Measurements from ENCODE around the gene RNH1.
A peak's percentile ranks its signal among the peaks of the same experiment; 100 is the strongest.

The RNH1 gene

DNA sequence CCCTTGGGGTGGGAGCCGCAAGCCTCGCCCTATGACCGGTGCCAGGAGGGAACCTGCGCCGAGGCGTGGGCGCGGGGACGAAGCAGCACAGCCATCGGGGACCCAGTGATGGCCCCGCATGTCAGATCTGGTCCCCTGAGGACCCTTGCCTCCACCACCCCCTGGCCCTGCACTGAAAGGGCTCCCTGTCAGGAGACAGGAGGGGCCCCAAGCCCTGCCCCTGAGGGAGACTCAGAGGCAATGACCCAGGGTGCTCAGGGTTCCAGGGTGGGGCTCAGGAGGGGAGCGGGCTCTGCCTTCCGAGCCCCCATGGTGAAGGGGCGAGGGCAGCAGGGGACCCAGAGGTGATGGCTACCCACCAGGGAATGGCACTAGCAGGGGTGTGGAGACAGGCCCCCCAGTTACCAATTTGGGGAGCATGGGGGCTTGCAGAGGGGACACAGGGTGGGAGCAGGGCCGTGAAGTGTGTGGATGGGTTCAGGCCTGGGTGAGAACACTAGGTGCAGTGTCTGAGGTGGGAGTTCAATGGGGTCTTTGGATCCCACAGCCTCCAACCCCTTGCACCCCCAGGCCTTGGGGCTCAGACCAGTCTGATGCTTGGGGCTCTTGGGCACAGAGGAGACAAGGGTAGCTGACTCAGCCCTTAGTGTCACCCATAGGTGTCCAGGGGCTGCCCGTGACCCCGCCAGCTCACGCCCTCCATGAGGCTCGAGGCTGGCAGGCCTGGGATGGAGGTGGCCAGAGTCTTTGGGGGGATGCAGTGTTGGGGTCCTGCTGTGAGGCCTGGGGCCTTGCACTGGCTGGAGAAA lies 30.8 kb upstream of the RNH1 start:
- no peak for DNase-seq (ENCODE audit: low read depth)

DNA sequence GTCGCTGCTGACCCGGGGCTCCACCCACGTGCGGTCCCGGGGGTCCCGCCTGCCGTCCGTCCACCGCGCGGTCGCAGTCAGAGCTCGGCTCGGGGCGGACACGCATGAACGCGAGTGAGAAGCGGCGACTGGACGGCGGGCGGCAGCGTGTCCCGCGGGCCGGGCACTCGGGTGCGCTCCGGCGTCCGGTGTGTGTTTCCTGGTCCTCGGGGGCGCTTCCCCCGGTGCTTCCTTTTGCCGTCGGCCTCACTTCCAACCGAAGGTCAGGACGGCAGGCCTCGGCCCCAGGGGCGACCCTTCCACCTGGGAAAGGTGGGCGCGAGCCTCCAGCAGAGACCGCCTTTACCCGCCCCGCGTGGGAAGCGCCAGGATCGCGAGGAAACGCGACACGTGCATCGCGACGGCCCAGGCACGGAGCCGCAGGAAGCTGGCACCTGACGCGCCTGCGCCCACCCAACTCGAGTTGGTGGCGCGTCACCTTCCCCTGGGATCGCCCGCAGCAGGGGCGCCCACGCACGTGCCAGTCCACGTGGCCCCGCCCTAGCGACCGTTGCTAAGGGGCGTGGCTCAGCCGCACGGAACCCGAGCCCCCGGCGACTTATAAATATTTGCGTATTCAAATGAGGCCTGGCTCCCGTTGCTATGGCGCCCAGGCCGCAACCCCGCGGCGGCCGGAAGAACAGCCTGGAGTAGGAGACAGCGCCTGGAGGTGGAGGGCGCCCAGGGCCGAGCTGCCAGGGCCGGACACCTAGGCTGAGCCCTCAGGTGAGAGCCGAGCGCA lies 30.0 kb upstream of the RNH1 start, which contains the start of gene LRRC56:
Gene LRRC56 (plus strand): TSS at position 687 of the 781 bp plus-strand sequence. CDS start 3,158 bp downstream, outside the sequence.
- peak; percentile 88 for DNase-seq (ENCODE audit: low read depth)

DNA sequence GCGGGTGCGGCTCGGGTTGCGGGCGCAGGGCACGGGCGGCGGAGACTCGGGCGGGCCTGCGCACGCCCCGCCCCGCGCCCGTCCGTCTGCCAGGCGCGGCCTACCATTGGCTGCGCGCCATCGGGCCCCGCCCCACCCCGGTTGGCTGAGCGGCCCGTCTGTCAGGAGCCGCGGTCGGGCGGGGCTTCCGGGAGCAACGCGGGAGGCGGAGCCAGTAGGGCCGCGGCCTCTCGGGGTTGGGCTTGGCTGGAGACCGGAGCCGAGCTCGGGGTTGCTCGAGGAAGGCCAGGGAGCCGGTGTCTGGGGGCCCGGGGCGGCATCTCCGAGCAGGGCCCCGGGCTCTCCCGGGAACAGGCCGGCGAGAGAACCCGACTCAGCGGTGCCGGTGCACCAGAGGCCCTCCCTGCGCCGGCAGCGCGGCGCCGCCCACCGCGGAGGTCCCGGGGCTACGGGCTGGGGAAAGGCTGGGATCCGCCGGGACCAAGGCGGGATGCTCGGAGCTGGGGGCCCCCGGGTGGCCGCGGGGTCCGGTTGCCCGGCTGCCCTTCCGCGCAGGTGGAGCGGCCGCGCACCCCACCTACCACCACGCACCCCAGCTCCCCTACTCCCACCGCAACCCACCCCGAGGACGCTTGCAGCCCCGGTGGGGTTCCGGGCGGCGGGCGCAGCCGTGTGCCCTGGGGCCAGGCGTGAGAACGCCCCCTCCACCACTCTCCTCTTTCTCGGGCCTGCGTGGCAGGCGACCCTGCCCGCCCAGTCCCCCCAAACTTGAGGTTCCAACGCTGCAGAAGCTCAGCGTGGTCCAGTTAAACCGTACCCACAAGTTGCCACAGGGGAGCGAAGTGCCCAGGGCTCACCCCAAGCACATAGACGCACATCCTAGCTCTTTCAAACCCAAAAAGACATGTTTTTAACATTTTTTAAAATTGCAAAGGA lies 28.7 kb upstream of the RNH1 start, which contains the start of gene HRAS:
Gene HRAS (minus strand): TSS at position 58 of the 936 bp plus-strand sequence.
- peak; percentile 93 for DNase-seq (ENCODE audit: low read depth)

DNA sequence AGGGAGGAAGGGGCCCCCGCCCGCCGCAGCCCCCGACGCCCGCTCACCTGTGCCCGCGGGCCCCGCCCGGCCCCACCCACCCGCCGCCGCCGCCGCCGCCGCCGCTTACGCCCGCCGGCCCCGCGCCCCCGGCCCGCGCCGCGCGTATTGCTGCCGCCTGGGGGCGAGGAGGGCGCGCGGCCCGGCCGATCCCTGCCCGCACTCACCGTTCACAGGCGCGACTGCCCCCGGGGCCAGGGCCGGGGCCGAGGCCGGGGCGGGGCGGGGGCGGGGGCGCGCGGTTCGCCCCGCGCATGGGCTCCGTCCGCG lies 28.1 kb upstream of the RNH1 start:
- DNase-seq (ENCODE audit: low read depth): no peak

DNA sequence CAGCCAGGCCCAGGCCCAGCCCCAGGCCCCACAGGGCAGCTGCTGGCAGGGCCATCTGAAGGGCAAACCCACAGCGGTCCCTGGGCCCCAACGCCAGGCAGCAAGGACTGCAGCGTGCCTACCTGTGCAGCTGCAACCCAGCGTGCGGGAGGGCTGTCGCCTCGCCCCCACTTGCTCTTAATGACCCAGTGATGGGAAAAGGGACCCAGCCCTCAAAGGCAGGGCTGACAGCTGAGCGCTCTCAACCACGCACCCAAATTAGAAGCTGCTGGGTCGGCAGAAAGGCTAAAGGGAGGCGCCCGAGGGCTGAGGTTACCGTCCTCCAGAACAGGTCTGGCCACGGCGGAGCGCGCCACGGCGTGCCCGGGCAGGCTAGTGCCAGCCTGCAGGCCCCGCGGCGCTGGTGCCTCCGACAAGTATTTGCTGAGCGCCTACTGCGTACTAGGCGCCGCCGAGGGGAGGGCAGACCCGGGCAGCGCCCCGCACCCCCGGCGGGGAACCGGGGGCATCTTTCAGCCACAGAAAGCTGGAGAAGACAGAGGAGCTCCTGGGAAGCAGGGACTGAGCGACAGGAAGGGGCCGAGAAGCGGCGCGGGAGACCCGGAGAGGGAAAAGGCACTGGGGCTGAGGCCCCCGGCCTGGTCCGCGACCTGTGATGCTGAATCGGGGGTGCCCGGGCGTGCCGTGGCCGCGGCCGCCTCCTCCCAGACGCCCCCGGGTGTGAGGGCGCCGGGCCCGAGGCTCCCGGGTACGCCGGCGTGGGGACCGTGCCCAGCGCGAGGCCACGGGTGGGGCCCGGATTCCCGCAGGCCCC lies 27.6 kb upstream of the RNH1 start:
- peak; percentile 22 for DNase-seq (ENCODE audit: low read depth)

DNA sequence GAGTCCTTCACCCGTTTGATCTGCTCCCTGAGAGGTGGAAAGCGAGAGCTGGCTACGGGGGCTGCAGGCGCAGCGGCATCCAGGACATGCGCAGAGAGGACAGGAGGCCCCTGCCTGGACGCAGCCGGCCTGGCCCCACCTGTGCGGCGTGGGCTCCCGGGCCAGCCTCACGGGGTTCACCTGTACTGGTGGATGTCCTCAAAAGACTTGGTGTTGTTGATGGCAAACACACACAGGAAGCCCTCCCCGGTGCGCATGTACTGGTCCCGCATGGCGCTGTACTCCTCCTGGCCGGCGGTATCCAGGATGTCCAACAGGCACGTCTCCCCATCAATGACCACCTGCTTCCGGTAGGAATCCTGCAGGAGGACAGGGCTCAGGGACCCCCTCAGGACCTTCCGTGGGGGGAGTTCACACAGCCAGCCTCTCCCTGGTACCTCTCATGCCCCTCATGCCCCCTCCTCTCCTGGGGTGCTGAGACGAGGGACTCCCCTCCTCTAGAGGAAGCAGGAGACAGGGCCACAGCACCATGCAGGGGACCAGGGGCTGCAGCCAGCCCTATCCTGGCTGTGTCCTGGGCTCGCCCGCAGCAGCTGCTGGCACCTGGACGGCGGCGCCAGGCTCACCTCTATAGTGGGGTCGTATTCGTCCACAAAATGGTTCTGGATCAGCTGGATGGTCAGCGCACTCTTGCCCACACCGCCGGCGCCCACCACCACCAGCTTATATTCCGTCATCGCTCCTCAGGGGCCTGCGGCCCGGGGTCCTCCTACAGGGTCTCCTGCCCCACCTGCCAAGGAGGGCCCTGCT lies 26.7 kb upstream of the RNH1 start:
- no peak for DNase-seq (ENCODE audit: low read depth)

DNA sequence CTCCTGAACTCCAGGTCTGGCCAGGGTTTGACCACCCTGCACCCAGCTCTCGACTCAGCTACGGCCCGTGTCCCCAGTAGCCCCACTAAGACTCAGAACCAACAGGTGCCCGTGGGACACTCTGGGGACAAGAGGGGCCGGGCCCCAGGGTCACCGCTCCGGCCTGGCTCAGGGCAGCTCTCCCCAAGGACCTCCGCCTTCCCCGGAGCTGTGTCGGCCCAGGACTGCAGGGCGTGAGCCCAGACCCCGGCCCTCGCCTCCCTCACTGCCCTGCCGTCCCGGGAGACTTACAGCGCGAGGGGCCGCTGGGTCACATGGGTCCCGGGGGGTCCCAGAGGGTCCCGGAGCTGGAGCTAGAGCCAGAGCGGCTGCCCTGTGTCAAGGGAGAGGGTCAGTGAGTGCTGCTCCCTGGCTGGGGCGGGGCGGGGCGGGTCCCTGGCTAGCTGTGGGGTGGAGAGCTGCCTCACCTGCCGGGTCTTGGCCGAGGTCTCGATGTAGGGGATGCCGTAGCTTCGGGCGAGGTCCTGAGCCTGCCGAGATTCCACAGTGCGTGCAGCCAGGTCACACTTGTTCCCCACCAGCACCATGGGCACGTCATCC lies 26.0 kb upstream of the RNH1 start:
- no peak for DNase-seq (ENCODE audit: low read depth)

DNA sequence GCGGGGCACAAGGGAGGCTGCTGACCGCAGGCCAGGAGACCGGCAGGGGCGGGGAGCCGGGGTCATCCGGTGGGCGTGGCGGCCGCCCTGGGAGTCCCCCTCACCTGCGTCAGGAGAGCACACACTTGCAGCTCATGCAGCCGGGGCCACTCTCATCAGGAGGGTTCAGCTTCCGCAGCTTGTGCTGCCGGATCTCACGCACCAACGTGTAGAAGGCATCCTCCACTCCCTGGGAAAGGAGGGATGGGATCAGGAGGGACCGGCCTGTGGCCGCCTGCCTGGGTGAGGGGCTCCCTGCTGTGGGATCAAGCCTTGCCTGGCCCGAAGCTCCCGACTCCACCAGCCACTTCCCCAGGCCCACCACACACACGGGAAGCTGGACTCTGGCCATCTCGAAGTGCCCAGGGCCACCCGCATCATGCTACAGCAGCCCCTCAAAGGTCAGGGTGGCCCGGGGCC lies 25.5 kb upstream of the RNH1 start:
- DNase-seq (ENCODE audit: low read depth): no peak

DNA sequence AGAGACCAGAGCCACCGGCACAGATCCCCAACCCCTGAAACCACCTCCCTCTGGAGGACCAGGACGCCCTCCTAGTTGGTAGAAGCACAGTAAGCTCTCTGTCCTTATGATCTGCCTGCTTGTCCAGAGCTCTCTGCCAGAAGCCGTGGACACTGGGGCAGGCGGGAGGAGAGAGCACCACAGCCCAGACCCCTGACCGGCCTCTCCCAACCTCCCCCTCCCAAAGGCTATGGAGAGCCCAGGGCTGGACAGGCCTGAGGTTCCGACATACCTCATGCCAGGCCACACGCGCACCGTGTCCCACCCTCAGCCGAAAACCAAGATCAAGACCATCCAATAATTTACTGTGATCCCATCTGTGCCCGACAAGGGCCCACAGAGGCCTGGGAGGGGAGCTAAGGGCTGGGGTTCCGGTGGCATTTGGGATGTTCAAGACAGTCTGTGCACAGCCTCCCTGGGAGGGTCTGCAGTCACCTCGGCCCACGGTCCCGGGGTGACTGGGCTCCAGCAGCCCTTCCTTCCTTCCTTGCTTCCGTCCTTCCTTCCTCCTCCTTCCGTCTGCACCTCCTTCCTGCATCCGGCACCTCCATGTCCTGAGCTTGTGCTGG lies 25.0 kb upstream of the RNH1 start:
- no peak for DNase-seq (ENCODE audit: low read depth)

DNA sequence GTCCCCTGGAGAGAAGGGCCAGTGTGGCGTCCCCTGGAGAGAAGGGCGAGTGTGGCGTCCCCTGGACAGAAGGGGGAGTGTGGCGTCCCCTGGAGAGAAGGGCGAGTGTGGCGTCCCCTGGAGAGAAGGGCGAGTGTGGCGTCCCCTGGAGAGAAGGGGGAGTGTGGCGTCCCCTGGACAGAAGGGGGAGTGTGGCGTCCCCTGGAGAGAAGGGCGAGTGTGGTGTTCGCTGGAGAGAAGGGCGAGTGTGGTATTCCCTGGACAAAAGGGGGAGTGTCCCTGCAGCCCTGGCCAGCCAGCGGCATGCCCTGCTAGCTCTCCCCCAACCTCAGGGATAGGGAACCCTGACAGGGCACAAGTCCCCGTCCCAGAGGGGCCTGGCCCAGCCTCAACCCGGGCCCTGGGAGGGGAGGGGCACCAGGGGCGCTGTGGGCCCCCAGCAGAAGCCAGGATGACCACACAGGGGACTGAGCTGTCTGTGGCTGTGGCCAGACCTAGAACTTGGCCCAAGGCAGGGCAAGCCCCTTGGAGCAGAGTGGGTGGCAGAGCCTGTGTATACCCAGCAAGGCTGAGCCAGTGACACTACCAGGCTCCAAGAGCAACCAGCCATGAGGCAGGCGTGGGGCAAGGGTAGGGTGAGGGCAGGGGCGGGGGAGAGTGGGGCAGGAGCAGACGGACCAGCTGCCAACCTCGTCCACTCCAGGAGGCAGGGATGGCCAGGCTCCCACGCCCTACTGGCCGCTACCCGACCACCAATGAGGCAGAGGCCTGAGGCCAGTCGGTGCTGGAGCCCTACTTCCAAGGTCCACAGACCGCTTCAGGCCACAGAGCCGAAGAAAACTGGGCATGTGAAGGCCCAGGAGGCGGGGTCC lies 24.2 kb upstream of the RNH1 start:
- DNase-seq (ENCODE audit: low read depth): no peak

DNA sequence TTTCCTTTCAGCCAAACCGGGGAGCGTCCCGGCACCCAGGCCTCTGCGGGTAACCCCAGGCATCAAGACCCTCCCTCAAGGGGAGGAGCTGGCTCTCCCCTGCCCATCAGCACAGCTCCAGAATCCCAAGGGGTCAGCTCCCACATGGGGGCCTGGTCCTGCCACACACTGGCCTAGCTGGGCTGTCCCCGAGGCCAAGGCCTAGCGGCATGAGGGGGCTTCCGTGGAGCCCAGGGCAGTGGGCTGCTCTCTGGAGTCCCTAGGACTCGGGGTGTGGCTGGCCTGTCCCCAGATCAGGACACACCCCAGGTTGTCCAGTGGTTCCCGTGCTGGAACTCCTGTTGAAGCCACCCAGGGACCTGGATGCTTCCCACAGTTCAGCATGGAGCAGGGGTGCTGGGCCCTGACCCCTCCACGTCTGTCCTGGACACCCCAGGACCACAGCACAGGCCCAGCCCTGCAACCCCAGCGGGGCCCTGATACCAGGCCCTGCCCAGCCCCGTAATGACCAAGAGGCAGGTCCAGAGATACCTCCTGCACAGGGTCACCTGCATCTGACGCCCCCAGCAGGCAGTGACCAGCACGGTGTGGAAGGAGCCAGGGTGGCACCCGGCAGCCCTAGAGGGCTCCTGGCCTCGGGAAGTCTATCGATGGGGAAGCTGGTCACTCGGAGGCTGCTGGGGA lies 22.8 kb upstream of the RNH1 start:
- no peak for DNase-seq (ENCODE audit: low read depth)

DNA sequence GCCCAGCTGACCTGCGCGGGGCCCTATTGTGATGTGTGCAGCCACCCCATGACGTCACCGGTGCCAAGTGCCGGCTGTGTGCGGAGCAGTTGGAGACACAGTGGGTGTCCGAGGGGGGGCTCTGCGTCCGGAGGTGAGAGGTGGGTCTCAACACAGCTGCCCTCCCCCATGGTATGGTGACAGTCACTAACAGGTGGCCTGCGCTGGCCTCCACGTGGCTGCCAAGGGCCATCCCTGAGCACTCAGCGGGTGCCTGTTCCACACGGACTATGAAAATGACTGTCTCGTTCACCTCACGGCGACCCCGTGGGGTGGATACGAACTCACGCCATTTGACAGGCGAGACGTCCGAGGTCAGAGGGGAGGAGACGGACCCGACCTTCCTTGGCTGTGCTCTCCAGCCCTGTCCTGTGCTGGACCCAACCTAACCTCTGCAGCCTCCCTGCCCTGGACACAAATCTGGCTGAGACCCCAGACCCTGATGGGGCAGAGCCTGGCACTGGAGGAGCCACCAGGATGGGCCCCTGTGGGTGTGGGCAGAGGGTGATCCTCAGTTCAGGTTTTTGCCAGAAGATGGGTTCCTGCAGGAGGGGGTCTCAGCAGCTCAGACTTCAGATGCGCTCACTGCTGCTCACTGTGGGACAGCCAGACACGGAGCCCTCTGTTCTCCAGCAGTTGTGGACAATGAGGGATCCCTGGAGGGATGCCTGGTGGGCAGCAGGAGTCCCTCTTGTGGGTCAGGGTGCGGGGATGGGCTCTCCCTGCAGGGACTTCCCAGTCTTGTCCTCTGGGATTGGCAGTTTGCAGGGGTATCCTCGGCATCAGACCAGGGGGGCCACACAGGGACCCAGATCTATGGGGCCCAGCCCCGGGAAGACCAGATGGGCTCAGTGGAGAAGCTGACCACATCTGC lies 22.0 kb upstream of the RNH1 start:
- no peak for DNase-seq (ENCODE audit: low read depth)

DNA sequence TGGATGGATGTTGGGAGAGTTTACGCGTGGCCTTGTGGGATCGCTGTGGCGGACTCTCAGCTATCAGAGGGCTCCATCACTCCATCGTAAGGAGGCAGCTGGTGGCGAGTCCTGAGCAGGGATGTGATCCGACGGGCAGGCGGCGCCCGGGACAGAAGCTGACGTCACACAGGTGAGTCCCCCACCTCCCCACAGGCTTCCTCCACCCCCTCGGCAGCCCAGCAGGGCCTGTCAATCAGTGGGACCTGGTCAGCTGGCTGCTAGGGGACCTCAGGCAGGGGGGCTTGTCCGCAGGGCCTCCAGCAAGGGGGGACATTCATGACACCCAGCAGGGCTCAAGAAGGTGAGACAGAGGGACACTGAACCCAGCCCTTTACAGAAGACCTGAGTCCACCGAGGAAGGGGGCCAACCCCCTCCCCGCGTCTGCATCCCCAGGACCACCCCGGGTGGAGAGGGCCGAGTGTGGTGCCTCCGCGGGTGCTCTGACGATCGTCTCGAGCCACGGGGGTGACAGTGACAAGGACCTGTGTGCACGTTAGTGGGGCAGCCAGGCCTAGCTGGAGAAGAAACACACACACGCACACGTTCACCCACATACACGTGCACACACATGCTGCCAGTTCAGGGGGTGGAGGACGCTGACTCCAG lies 21.2 kb upstream of the RNH1 start:
- DNase-seq (ENCODE audit: low read depth): no peak

DNA sequence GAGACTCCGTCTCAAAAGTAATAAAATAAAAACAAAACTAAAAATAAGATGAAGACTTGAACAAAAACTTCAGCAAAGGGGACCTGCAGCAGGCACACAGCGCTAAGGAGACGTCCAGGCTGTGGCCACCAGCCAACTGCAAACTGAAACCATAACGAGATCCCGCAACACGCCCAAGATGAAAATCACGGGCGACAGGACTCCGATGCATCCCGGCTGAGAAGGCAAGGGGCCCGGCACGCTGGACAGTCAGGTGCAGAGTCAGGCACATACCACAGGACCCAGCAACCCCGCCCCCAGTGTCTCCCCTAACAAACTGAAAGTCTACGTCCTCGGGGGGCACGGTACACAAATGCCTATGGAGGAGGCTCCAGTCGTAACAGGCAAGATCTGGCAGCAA lies 19.1 kb upstream of the RNH1 start:
- no peak for DNase-seq (ENCODE audit: low read depth)

DNA sequence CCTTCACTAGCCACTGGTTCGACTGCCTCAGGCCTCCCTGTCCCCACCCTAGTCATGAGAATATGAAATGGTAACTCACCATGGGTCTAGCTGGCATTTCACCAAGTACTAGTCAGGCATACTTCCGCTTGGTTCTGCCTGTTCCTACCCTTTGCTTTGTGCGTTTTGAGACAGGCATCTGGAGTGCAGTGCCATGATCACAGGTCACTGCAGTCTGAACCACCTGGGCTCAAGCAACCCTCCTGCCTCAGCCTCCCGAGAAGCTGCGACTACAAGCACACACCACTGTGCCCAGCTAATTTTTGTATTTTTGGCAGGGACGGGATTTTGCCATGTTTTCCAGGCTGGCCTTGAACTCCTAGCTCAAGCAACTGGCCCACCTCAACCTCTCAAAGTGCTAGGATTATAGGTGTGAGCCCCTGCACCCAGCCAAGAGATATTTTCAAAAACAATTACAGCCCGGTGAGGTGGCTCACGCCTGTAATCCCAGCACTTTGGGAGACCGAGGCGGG lies 14.2 kb upstream of the RNH1 start:
- no peak for DNase-seq (ENCODE audit: low read depth)
